SK-N-SH treated with all-trans-retinoic acid at 6 μM for 48 hours (cell line): ENCODE results near the gene SYCE1L.

Experiments used
- ATAC-seq: fragments of 200-7000 bp; cut with Tn5 transposase; 3 replicates; pipeline ENCODE4 v1.9.1; 2020; ENCODE audit warnings: mild to moderate bottlenecking, moderate library complexity
- ARNTL ChIP-seq: fragments of 450-650 bp; formaldehyde crosslinking; IDR thresholded peaks from 2 replicates; pipeline ENCODE4 v1.5.0; 2020; ENCODE audit warnings: low read depth, mild to moderate bottlenecking, moderate library complexity, borderline replicate concordance
- BACH2 ChIP-seq: fragments of 250-450 bp; sonication (Bioruptor Pico); IDR thresholded peaks from 2 replicates; pipeline ENCODE4 v1.9.0; 2021; ENCODE audit warnings: mild to moderate bottlenecking, borderline replicate concordance
- CREB5 ChIP-seq: fragments of 250-450 bp; sonication (Bioruptor Pico); IDR thresholded peaks from 2 replicates; pipeline ENCODE4 v1.5.1; 2020; ENCODE audit warnings: low read depth, mild to moderate bottlenecking, moderate library complexity
- CSDC2 ChIP-seq: fragments of 250-450 bp; sonication (Bioruptor Pico); IDR thresholded peaks from 2 replicates; pipeline ENCODE4 v1.5.0; 2020; ENCODE audit warnings: mild to moderate bottlenecking, moderate library complexity
- CSRNP3 ChIP-seq: fragments of 250-450 bp; sonication (Bioruptor Pico); IDR thresholded peaks from 2 replicates; pipeline ENCODE4 v1.5.1; 2021; ENCODE audit warnings: mild to moderate bottlenecking, moderate library complexity
- ESRRG ChIP-seq: fragments of 250-450 bp; sonication (Bioruptor Pico); IDR thresholded peaks from 2 replicates; pipeline ENCODE4 v1.6.1; 2021; ENCODE audit warnings: mild to moderate bottlenecking
- GLIS3 ChIP-seq: fragments of 250-450 bp; sonication (Bioruptor Pico); IDR thresholded peaks from 2 replicates; pipeline ENCODE4 v1.5.0; 2020; ENCODE audit warnings: mild to moderate bottlenecking, moderate library complexity
- ISL1 ChIP-seq: fragments of 250-450 bp; sonication (Bioruptor Pico); IDR thresholded peaks from 2 replicates; pipeline ENCODE4 v2.1.2; 2022; ENCODE audit warnings: mild to moderate bottlenecking, moderate library complexity
- OSR1 ChIP-seq: fragments of 250-450 bp; sonication (Bioruptor Pico); IDR thresholded peaks from 2 replicates; pipeline ENCODE4 v1.8.0; 2022; ENCODE audit warnings: moderate library complexity, mild to moderate bottlenecking, inconsistent platforms
- PATZ1 ChIP-seq: fragments of 250-450 bp; sonication (Bioruptor Pico); IDR thresholded peaks from 2 replicates; pipeline ENCODE4 v1.8.0; 2020; ENCODE audit warnings: mild to moderate bottlenecking, moderate library complexity, borderline replicate concordance
- PPARA ChIP-seq: fragments of 250-450 bp; sonication (Bioruptor Pico); IDR thresholded peaks from 2 replicates; pipeline ENCODE4 v1.5.0; 2020; ENCODE audit warnings: mild to moderate bottlenecking, borderline replicate concordance
- RARB ChIP-seq: fragments of 250-450 bp; sonication (Bioruptor Pico); IDR thresholded peaks from 2 replicates; pipeline ENCODE4 v1.8.0; 2021; ENCODE audit warnings: mild to moderate bottlenecking, moderate library complexity
- SNAI2 ChIP-seq: fragments of 250-450 bp; sonication (Bioruptor Pico); IDR thresholded peaks from 2 replicates; pipeline ENCODE4 v1.5.0; 2020; ENCODE audit warnings: mild to moderate bottlenecking, moderate library complexity
- TSHZ2 ChIP-seq: fragments of 250-450 bp; sonication (Bioruptor Pico); IDR thresholded peaks from 2 replicates; pipeline ENCODE4 v1.5.0; 2020; ENCODE audit warnings: mild to moderate bottlenecking, moderate library complexity
- ZFP3 ChIP-seq: fragments of 250-450 bp; sonication (Bioruptor Pico); IDR thresholded peaks from 2 replicates; pipeline ENCODE4 v1.5.0; 2020; ENCODE audit warnings: mild to moderate bottlenecking, moderate library complexity
- ZNF565 ChIP-seq: fragments of 450-650 bp; formaldehyde crosslinking; conservative IDR thresholded peaks from 2 replicates; pipeline ENCODE4 v1.5.0; 2020; ENCODE audit warnings: low read depth, mild to moderate bottlenecking, moderate library complexity
- ZNF70 ChIP-seq: fragments of 450-650 bp; formaldehyde crosslinking; IDR thresholded peaks from 2 replicates; pipeline ENCODE4 v1.5.0; 2020; ENCODE audit warnings: mild to moderate bottlenecking, moderate library complexity
- ZNF8 ChIP-seq: fragments of 450-650 bp; formaldehyde crosslinking; IDR thresholded peaks from 2 replicates; pipeline ENCODE4 v1.5.0; 2020; ENCODE audit warnings: mild to moderate bottlenecking, moderate library complexity
- TF ChIP-seq, protein P1 (sequence below): fragments of 250-450 bp; sonication (Bioruptor Pico); IDR thresholded peaks from 2 replicates; pipeline ENCODE4 v1.8.0; 2021; ENCODE audit warnings: low read depth, mild to moderate bottlenecking, moderate library complexity, borderline replicate concordance

SYCE1L gene

DNA sequence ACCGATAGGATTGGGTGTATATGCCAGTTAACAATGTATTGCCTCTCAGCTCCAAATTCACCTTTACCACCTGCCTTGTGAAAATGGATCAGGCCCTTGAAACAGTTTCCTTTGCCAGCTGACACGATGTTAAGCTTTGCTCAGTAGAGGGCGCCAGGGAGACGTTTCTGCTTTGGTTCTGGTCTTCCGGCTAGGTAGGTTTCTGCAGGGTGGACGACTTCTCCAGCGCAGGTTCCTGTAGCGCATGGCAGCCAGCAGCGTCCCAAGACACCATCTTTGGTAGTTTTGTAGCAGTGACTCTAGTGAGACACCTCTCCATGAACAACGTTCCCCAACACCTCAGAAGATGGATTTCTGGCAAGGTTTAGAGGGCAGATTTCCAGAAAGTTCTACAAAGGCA is 24.0 kb downstream of the SYCE1L start:
- TF ChIP-seq PATZ1 (CRISPR knock-in tag) (no peak), CSRNP3 (CRISPR knock-in tag) (no peak)
- TF ChIP-seq, all 23 proteins: peak for 0
- 0 out of 3 replicates have a peak, but pooled peaks have one; percentile 27 for ATAC-seq

- TF ChIP-seq PATZ1 (CRISPR knock-in tag) (no peak), TSHZ2 (CRISPR knock-in tag) (no peak), PPARA (CRISPR knock-in tag) (no peak), RARB (no peak), ZNF565 (CRISPR knock-in tag) (no peak), ESRRG (no peak), OSR1 (no peak), ARNTL (no peak), SNAI2 (CRISPR knock-in tag) (no peak), CREB5 (CRISPR knock-in tag) (no peak), ISL1 (CRISPR knock-in tag) (no peak), ZFP3 (CRISPR knock-in tag) (no peak), CSDC2 (CRISPR knock-in tag) (no peak), GLIS3 (CRISPR knock-in tag) (no peak), ZNF70 (no peak), BACH2 (CRISPR knock-in tag) (no peak)
- TF ChIP-seq, protein P1, sequence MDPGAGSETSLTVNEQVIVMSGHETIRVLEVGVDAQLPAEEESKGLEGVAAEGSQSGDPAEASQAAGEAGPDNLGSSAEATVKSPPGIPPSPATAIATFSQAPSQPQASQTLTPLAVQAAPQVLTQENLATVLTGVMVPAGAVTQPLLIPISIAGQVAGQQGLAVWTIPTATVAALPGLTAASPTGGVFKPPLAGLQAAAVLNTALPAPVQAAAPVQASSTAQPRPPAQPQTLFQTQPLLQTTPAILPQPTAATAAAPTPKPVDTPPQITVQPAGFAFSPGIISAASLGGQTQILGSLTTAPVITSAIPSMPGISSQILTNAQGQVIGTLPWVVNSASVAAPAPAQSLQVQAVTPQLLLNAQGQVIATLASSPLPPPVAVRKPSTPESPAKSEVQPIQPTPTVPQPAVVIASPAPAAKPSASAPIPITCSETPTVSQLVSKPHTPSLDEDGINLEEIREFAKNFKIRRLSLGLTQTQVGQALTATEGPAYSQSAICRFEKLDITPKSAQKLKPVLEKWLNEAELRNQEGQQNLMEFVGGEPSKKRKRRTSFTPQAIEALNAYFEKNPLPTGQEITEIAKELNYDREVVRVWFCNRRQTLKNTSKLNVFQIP (CRISPR knock-in tag), result no peak
- no peak for ATAC-seq
Observed at GRCh38 chr16:77225182-77225581, 26.0 kb downstream of the SYCE1L start.

DNA sequence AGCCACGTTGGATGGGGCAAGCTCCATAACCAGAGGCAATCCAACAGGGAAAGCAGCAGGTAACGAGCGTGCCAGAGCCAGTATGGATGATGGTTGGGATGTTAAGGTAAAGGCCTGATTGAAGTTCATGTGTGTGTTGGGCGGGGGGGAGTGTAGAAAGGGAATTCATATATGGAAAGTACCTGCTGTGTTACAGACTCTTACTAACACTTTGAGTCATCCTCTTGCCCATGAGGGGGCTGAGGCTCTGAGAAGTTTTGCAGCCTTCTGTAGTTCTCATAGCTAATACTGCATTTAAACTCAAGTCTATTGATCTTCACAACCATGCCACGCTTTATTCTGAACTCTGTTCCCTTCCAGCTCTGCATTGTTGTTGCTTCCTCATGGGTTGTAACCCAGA is 28.5 kb downstream of the SYCE1L start:
- TF ChIP-seq CREB5 (CRISPR knock-in tag) (no peak), ARNTL (no peak), ZNF8 (no peak), RARB (no peak)

More for the DNA sequence above, 28.5 kb downstream of the SYCE1L start:
- no peak for ATAC-seq
